OCI-LY7 (cell line): ENCODE results near the gene MRPS18A.

Experiments used
- CTCF ChIP-seq: fragments of 200-600 bp; sonication (generic); conservative IDR thresholded peaks from 2 replicates; pipeline ENCODE4 v1.5.1; 2014; ENCODE audit warnings: mild to moderate bottlenecking, antibody characterized with exemption, low read length, moderate library complexity, mixed read lengths
- EZH2phosphoT487 ChIP-seq: fragments of 200-600 bp; sonication (generic); IDR thresholded peaks from 2 replicates; pipeline ENCODE4 v1.6.1; 2018; ENCODE audit warnings: low read depth, borderline replicate concordance, mild to moderate bottlenecking, mixed run types, antibody characterized with exemption, low read length, moderate library complexity, mixed read lengths

DNA sequence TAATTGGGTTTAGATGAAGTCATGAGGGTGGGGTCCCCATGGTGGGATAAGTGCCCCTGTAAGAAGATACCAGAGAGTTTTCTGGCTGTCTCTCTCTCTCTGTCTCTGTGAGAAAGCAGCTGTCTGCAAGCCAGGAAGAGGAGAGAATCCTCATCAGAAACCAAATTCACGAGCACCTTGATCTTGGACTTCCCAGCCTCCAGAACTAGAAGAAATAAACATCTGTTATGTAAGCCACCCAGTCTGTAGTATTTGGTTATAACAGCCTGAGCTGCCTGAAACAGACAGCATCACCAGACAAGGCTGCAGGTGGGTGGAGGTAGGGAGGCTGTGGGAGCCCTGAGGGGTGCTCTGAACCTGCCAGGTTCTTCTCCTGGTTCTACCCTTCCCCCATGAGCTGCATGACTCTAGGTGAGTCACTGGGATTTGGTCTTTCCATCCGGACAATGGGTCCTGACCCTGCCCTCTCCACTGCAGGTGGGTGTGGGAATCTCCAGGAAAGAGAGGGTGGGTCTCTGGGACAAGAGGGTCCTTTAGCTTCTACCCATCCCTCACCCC lies 48.1 kb upstream of the MRPS18A start:
- TF ChIP-seq CTCF: no peak
- TF ChIP-seq EZH2phosphoT487: no peak
